ENCODE results near the gene ETV6.

ETV6 gene

DNA sequence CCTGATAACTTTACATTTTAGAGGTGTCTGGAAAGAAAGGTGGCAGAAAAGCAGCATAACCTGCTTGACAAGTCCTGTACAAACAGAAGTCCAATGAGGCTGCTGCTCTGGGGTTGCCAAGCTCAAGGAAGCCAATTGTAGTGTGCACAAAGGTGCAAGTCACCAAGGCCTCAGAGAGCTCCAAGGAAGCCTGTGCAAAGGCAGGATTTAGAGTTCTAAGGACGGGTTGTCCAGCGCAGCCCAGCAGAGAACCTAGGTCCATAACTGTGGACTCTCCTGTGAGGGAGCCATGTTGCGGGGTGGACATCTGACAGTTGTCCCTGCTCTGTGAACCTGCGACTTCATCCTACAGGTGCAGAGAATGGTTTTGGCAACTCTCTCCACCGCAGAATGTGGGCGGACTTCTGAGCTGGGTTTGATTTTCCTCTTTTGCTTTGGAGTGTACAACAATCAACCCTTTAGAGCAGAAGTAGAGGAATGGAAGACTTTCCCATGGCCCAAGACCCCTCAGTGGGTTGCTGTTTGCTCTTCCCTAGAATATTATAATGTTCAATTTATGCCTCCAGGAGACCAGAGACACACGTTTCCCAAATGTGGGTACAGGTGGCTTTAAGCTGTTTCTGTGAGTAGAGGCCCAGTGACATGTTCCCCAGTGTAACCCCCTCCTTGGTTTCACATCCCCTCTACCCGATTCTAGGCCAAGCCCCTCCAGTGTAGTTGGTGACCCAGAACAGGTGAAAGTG lies 81.0 kb downstream of the ETV6 start:
- TF ChIP-seq CTCF (IDR thresholded peaks at IDR 0.05; ENCODE audit: extremely low read depth, missing control alignments): no peak
- DNase-seq (ENCODE audit: low spot score): no peak

DNA sequence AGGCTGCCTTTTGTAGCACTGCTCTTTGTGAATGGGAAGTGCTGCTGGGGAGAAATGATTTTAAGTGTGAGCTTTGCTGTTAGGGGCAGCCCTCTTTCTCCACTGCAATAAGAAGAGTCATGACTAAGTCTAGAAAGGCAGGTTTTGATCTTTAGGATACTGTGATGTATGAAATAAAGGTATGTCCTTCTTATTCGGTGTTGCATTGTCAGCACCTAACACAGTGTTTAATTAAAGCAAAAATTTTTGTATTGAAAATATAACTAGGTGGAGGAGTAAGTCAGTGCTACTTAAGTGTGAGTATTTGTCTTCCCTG lies 81.5 kb downstream of the ETV6 start:
- no peak for DNase-seq (ENCODE audit: low spot score)
- TF ChIP-seq CTCF (IDR thresholded peaks at IDR 0.05; ENCODE audit: extremely low read depth, missing control alignments): no peak

- TF ChIP-seq CTCF (IDR thresholded peaks at IDR 0.05; ENCODE audit: extremely low read depth, missing control alignments): no peak
- no peak for DNase-seq (ENCODE audit: low spot score)
These were observed 82.0 kb downstream of the ETV6 start for GRCh38 chr12:11731455-11731854.

- TF ChIP-seq CTCF (IDR thresholded peaks at IDR 0.05; ENCODE audit: extremely low read depth, missing control alignments): no peak
- DNase-seq (ENCODE audit: low spot score): no peak
These were observed 82.5 kb downstream of the ETV6 start for GRCh38 chr12:11732023-11732422.

- no peak for TF ChIP-seq CTCF (IDR thresholded peaks at IDR 0.05; ENCODE audit: extremely low read depth, missing control alignments)
- DNase-seq (ENCODE audit: low spot score): no peak
These were observed 83.2 kb downstream of the ETV6 start for GRCh38 chr12:11732715-11733114.

- no peak for TF ChIP-seq CTCF (IDR thresholded peaks at IDR 0.05; ENCODE audit: extremely low read depth, missing control alignments)
- DNase-seq (ENCODE audit: low spot score): no peak
These were observed 85.2 kb downstream of the ETV6 start for GRCh38 chr12:11734580-11735180.

- DNase-seq (ENCODE audit: low spot score): no peak
- TF ChIP-seq CTCF (IDR thresholded peaks at IDR 0.05; ENCODE audit: extremely low read depth, missing control alignments): no peak
These were observed 89.0 kb downstream of the ETV6 start for GRCh38 chr12:11738450-11738849.
